Astrocyte of the spinal cord (primary cell): Measurements from ENCODE around the gene MAP3K6.

ENCODE experiments used
- DNase-seq: peaks from one replicate; pipeline ENCODE4 v3.0.0; 2011; ENCODE audit warnings: low read depth, low spot score
- H3K4me3 ChIP-seq: 2 replicates; pipeline ENCODE4 v1.5.1; 2011; ENCODE audit warnings: low read depth, mild to moderate bottlenecking, low read length, moderate library complexity
- CTCF ChIP-seq: IDR thresholded peaks from 2 replicates; pipeline ENCODE4 v1.5.1; 2012; ENCODE audit warnings: low read depth, mild to moderate bottlenecking, low read length, inconsistent platforms
- in situ Hi-C: cut with HindIII; loops from 2 replicates; pipeline ENCODE4 v1.10.0; 2017; ENCODE audit warnings: low sequenced_read_pairs

Gene MAP3K6

GRCh38 chr1:27349784-27350662 is 16.7 kb downstream of the MAP3K6 start:
- in situ Hi-C loops: no loop called here
- no peak for TF ChIP-seq CTCF
- peak; percentile 59 for DNase-seq
- peak overlapping the region; percentile 24 for H3K4me3 ChIP-seq

- H3K4me3 ChIP-seq: peak overlapping the region; percentile 24
- DNase-seq: peak; percentile 41
- in situ Hi-C loops: no loop called here
- no peak for TF ChIP-seq CTCF
Observed at GRCh38 chr1:27348861-27349783, 17.6 kb downstream of the MAP3K6 start.

- in situ Hi-C loops: no loop called here
- no peak overlapping the region for H3K4me3 ChIP-seq
- no peak for DNase-seq
- no peak for TF ChIP-seq CTCF
Observed at GRCh38 chr1:27346991-27347624, 19.7 kb downstream of the MAP3K6 start.

- no peak for DNase-seq
- in situ Hi-C loops: no loop called here
- TF ChIP-seq CTCF: no peak
- no peak overlapping the region for H3K4me3 ChIP-seq
Observed at GRCh38 chr1:27346357-27346756, 20.4 kb downstream of the MAP3K6 start.

- H3K4me3 ChIP-seq: no peak overlapping the region
- in situ Hi-C loops: no loop called here
- TF ChIP-seq CTCF: no peak
- DNase-seq: no peak
Observed at GRCh38 chr1:27345272-27345671, 21.5 kb downstream of the MAP3K6 start.

- no peak for TF ChIP-seq CTCF
- DNase-seq: no peak
- no peak overlapping the region for H3K4me3 ChIP-seq
- in situ Hi-C loops: no loop called here
Observed at GRCh38 chr1:27343639-27344025, 23.1 kb downstream of the MAP3K6 start.
